CD14-positive monocyte (primary cell): Measurements from ENCODE around the gene ACACB. TPM values are rescaled to one million over a fixed set of nuclear protein-coding genes. Genes with fewer than 3 reads are reported as not detected.

Experiments
- DNase-seq, 3 donors: peaks; one replicate each; pipeline ENCODE4 v3.0.0-alpha.2; 2011 to 2022
- H2AFZ ChIP-seq: 2 replicates; pipeline ENCODE4 v1.6.0; 2012; ENCODE audit warnings: mild to moderate bottlenecking, low read depth, low read length, inconsistent platforms; ENCODE audit not compliant: insufficient read depth, poor library complexity, severe bottlenecking
- H3K27ac ChIP-seq, 2 donors: 1 replicate in 1 of 2; 2 replicates in 1 of 2; pipeline ENCODE4 v1.5.1; 2012 to 2013; ENCODE audit warnings: low read length in 2 of 2, control low read depth in 1 of 2, inconsistent platforms in 1 of 2, low read depth in 1 of 2, mild to moderate bottlenecking in 1 of 2
- H3K27me3 ChIP-seq, 2 donors: one replicate each; pipeline versions ENCODE4 v1.6.0 to v1.6.1; 2011 to 2013; ENCODE audit warnings: low read length in 2 of 2; ENCODE audit not compliant: control insufficient read depth in 2 of 2, insufficient read depth in 2 of 2
- H3K36me3 ChIP-seq, 2 donors: replicated peaks in 1 of 2; 1 replicate in 1 of 2; 2 replicates in 1 of 2; pipeline versions ENCODE4 v1.5.1 to v1.6.1; 2012 to 2013; ENCODE audit warnings: low read length in 2 of 2, control low read depth in 1 of 2, inconsistent platforms in 1 of 2, mild to moderate bottlenecking in 1 of 2; ENCODE audit not compliant: insufficient read depth in 2 of 2, control insufficient read depth in 1 of 2
- H3K4me1 ChIP-seq, 2 donors: 1 replicate in 1 of 2; 2 replicates in 1 of 2; pipeline versions ENCODE4 v1.5.1 to v1.6.1; 2012 to 2013; ENCODE audit warnings: low read length in 2 of 2, control low read depth in 1 of 2, inconsistent platforms in 1 of 2, mild to moderate bottlenecking in 1 of 2, moderate library complexity in 1 of 2; ENCODE audit not compliant: insufficient read depth in 2 of 2, control insufficient read depth in 1 of 2
- H3K4me2 ChIP-seq: replicated peaks from 2 replicates; pipeline ENCODE3; 2012; ENCODE audit warnings: low read length, moderate library complexity, mild to moderate bottlenecking; ENCODE audit not compliant: poor library complexity, severe bottlenecking; ENCODE audit errors: extremely low read depth
- H3K4me3 ChIP-seq, 3 experiments: fragments of 200-600 bp in 1 of 3; sonication (generic) in 1 of 3; replicated peaks in 1 of 3; 1 replicate in 2 of 3; 2 replicates in 1 of 3; pipeline ENCODE4 v1.5.1; 2011 to 2013; ENCODE audit warnings: low read length in 3 of 3, mild to moderate bottlenecking in 3 of 3, control low read depth in 2 of 3, low read depth in 2 of 3, inconsistent platforms in 1 of 3, moderate library complexity in 1 of 3
- H3K79me2 ChIP-seq: 2 replicates; pipeline ENCODE4 v1.6.0; 2012; ENCODE audit warnings: mild to moderate bottlenecking, control low read depth, inconsistent platforms, low read length, moderate library complexity; ENCODE audit not compliant: insufficient read depth
- H3K9ac ChIP-seq: 2 replicates; pipeline ENCODE4 v1.6.0; 2017; ENCODE audit warnings: low read length, mild to moderate bottlenecking; ENCODE audit not compliant: insufficient read depth, poor library complexity, severe bottlenecking
- H3K9me3 ChIP-seq, 2 donors: replicated peaks in 1 of 2; 1 replicate in 1 of 2; 2 replicates in 1 of 2; pipeline versions ENCODE4 v1.5.1 to v1.6.1; 2012 to 2013; ENCODE audit warnings: low read length in 2 of 2, control low read depth in 1 of 2; ENCODE audit not compliant: control insufficient read depth in 1 of 2, insufficient read depth in 1 of 2
- H4K20me1 ChIP-seq: 2 replicates; pipeline ENCODE4 v1.6.0; 2012; ENCODE audit warnings: mild to moderate bottlenecking, low read length, control low read depth, moderate library complexity; ENCODE audit not compliant: insufficient read depth
- H3K27ac Mint-ChIP-seq, 7 donors: one replicate each; pipeline ENCODE4 v1.8.0; 2020; ENCODE audit warnings: mild to moderate bottlenecking in 7 of 7, mixed read lengths in 7 of 7, moderate library complexity in 6 of 7, inconsistent platforms in 2 of 7
- H3K27me3 Mint-ChIP-seq, 3 donors: one replicate each; pipeline ENCODE4 v1.8.0; 2021 to 2022; ENCODE audit warnings: low read depth in 3 of 3, mild to moderate bottlenecking in 3 of 3, mixed read lengths in 3 of 3, moderate library complexity in 3 of 3, inconsistent platforms in 1 of 3
- H3K36me3 Mint-ChIP-seq, 2 donors: one replicate each; pipeline ENCODE4 v1.8.0; 2020; ENCODE audit warnings: mixed read lengths in 2 of 2, inconsistent platforms in 1 of 2, mild to moderate bottlenecking in 1 of 2
- H3K4me1 Mint-ChIP-seq: one replicate; pipeline ENCODE4 v1.8.0; 2020; ENCODE audit warnings: mild to moderate bottlenecking, mixed read lengths
- H3K4me3 Mint-ChIP-seq, 2 donors: one replicate each; pipeline ENCODE4 v1.8.0; 2020; ENCODE audit warnings: mild to moderate bottlenecking in 2 of 2, mixed read lengths in 2 of 2, moderate library complexity in 1 of 2
- H3K9me3 Mint-ChIP-seq, 7 donors: one replicate each; pipeline ENCODE4 v1.8.0; 2020 to 2022; ENCODE audit warnings: mixed read lengths in 7 of 7, mild to moderate bottlenecking in 6 of 7, moderate library complexity in 6 of 7, inconsistent platforms in 2 of 7
- WGBS: methylation state at CpG from one replicate; pipeline ENCODE4 v1.1.5; 2013; ENCODE audit warnings: missing lambda C conversion rate; ENCODE audit not compliant: insufficient coverage; 5-methylcytosine and 5-hydroxymethylcytosine counted together
- intact Hi-C, 2 donors: fragments of 100-400 bp; cut with micrococcal nuclease; formaldehyde crosslinking; loops; one replicate each; pipeline versions ENCODE4 v1.15.0 to v1.15.1; 2023
- polyA plus RNA-seq, 3 donors: library from polyadenylated mRNA; depleted of rRNA in 1 of 3; unstranded in 2 of 3; stranded (reverse) in 1 of 3; fragments of 300-500 nt in 2 of 3; fragments of >200 nt in 1 of 3; fragmentation: Illumina TruSeq in 2 of 3; gene quantifications; 1 replicate in 2 of 3; 2 replicates in 1 of 3; pipeline ENCODE4 v1.2.3, GENCODE V29; 2012 to 2021
- TF ChIP-seq, protein P1 (sequence below): fragments of 200-600 bp; IDR thresholded peaks from one replicate; pipeline ENCODE4 v1.8.0; 2022; ENCODE audit warnings: antibody characterized with exemption, mild to moderate bottlenecking

Gene ACACB
- polyA plus RNA-seq, 3 donors, result 0.14 to 5.0 (median 1.9) TPM

DNA sequence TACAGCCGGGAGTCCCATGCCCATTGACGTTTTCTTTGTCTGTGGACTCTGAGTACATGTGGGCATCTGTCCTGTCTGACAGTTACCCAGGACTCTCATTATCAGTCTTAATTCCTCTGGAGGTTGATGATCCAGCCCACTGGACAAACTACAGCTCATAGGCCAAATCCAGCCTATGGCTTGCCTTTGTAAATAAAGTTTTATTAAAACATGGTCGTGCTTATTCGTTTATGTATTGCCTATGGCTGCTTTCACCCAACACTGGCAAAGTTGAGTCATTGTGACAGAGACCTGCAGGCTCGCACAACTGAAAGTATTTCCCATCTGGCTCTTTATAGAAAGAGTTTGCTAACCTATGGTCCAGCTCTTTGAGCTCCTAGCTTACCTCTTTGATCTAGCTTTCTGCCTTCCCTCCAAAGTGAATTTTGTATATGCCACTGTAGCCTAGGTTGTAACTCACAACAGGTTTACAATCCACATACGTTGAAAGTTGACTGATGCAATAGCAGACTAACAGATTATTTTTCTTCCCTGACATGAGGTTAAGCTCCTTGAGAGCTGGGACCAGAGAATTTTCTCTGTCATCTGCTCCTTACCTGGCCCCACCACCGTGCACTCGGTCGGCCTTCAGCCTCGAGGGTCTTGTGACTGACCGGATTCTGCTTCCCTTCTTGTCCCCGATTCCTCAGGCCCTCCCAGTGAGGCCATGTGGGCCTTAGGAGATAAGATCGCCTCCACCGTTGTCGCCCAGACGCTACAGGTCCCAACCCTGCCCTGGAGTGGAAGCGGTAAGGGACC is 57.3 kb downstream of the ACACB start:
- TF ChIP-seq, protein P1, sequence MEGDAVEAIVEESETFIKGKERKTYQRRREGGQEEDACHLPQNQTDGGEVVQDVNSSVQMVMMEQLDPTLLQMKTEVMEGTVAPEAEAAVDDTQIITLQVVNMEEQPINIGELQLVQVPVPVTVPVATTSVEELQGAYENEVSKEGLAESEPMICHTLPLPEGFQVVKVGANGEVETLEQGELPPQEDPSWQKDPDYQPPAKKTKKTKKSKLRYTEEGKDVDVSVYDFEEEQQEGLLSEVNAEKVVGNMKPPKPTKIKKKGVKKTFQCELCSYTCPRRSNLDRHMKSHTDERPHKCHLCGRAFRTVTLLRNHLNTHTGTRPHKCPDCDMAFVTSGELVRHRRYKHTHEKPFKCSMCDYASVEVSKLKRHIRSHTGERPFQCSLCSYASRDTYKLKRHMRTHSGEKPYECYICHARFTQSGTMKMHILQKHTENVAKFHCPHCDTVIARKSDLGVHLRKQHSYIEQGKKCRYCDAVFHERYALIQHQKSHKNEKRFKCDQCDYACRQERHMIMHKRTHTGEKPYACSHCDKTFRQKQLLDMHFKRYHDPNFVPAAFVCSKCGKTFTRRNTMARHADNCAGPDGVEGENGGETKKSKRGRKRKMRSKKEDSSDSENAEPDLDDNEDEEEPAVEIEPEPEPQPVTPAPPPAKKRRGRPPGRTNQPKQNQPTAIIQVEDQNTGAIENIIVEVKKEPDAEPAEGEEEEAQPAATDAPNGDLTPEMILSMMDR, result no peak
- no peak overlapping the region for H2AFZ ChIP-seq
- peaks cover 12 to 23% of the 10 kb centered on the region in 2 donors for H3K4me1 ChIP-seq
- peaks cover 27 to 30% of the 10 kb centered on the region in 2 donors for H3K36me3 Mint-ChIP-seq
- H3K27me3 ChIP-seq, result no peaks in the 10 kb centered on the region
- peaks cover 0 to 5% (median 2%) of the 10 kb centered on the region in 7 donors for H3K9me3 Mint-ChIP-seq
- H3K27ac ChIP-seq, result no peak overlapping the region
- intact Hi-C loops, result no loop called here
- no peak for DNase-seq
- no peaks in the 10 kb centered on the region for H3K79me2 ChIP-seq
- peaks cover 8 to 16% of the 10 kb centered on the region in 2 donors for H3K36me3 ChIP-seq
- H3K9ac ChIP-seq, result no peak overlapping the region
- H3K27me3 Mint-ChIP-seq, result peaks cover 0 to 5% (median 1%) of the 10 kb centered on the region in 3 donors
- H3K4me3 ChIP-seq, result no peak overlapping the region
- H3K4me2 ChIP-seq, result no peak overlapping the region
- peak overlapping the region in 3 of 7 donors; percentile 20 to 64 (median 31) for H3K27ac Mint-ChIP-seq
- H4K20me1 ChIP-seq, result no peaks in the 10 kb centered on the region
- WGBS, result 94% methylated on average over 12 of the region's 17 CpGs
- no peak overlapping the region for H3K4me3 Mint-ChIP-seq
- peaks cover 28% of the 10 kb centered on the region for H3K4me1 Mint-ChIP-seq
- H3K9me3 ChIP-seq, result no peaks in the 10 kb centered on the region

DNA sequence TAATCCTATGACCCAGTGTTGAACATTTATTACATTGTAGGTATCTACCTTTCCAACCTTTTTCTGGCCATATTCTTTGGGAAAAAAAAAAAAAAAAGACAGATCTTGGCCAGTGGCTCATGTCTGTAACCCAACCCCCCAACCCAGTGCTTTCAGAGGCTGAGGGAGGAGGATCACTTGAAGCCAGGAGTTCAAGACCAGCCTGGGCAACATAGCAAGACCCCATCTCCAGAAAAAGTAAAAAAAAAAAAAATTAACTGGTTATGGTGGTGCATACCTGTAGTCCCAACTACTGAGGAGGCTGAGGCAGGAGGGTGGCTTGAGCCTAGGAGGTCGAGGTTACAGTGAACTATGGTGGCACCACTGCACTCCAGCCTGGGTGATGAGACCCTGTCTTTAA is 58.1 kb downstream of the ACACB start:
- no peak overlapping the region for H3K4me3 ChIP-seq
- DNase-seq, result no peak
- no peak overlapping the region for H3K4me2 ChIP-seq
- intact Hi-C loops, result no loop called here
- TF ChIP-seq, protein P1, result no peak
- peaks cover 32% of the 10 kb centered on the region for H3K4me1 Mint-ChIP-seq
- H3K4me1 ChIP-seq, result peaks cover 12 to 24% of the 10 kb centered on the region in 2 donors
- H3K9me3 Mint-ChIP-seq, result peaks cover 0 to 5% (median 2%) of the 10 kb centered on the region in 7 donors
- no peak overlapping the region for H3K27ac ChIP-seq
- H4K20me1 ChIP-seq, result no peaks in the 10 kb centered on the region
- H3K27me3 ChIP-seq, result no peaks in the 10 kb centered on the region
- no peak overlapping the region for H3K4me3 Mint-ChIP-seq
- no peak overlapping the region for H2AFZ ChIP-seq
- H3K9ac ChIP-seq, result no peak overlapping the region
- H3K27ac Mint-ChIP-seq, result no peak overlapping the region
- H3K79me2 ChIP-seq, result no peaks in the 10 kb centered on the region
- no CpG with 5 or more reads among the region's 1 CpG for WGBS
- peaks cover 0 to 5% (median 1%) of the 10 kb centered on the region in 3 donors for H3K27me3 Mint-ChIP-seq
- H3K36me3 ChIP-seq, result peaks cover 8 to 16% of the 10 kb centered on the region in 2 donors
- peaks cover 27 to 31% of the 10 kb centered on the region in 2 donors for H3K36me3 Mint-ChIP-seq
- no peaks in the 10 kb centered on the region for H3K9me3 ChIP-seq
